ENCODE measurements around the gene PLVAP.

Gene PLVAP

GRCh38 chr19:17358395-17358794 lies 18.7 kb downstream of the PLVAP start:
- Histone ChIP-seq H3K4me1 (ENCODE audit: control insufficient read depth, insufficient read depth, low read length) (no peaks in the 10 kb centered on the region), H3K27ac (ENCODE audit: extremely low read depth, low read depth, low read length) (no peak overlapping the region), H3K9me3 (ENCODE audit: control insufficient read depth, insufficient read depth, low read depth, low read length) (no peaks in the 10 kb centered on the region), H3K36me3 (ENCODE audit: control insufficient read depth in 2 of 2, insufficient read depth in 1 of 2, low read length in 2 of 2) (no peaks in the 10 kb centered on the region), H3K4me3 (ENCODE audit: low read depth, low read length) (no peak overlapping the region)
- TF ChIP-seq ZNF223 (tag by site-specific recombination; IDR thresholded peaks at IDR 0.05) (0 out of 2 replicates have a peak, but pooled peaks have one; percentile 39), ZNF280D (tag by site-specific recombination; IDR thresholded peaks at IDR 0.05) (no peak), ZNF701 (tag by site-specific recombination; IDR thresholded peaks at IDR 0.05) (no peak), ZIC2 (tag by site-specific recombination; IDR thresholded peaks at IDR 0.05) (peak; percentile 60; the same call in 1 of the 2 replicates), GLIS1 (tag by site-specific recombination; IDR thresholded peaks at IDR 0.05) (0 out of 2 replicates have a peak, but pooled peaks have one; percentile 12), ZBTB17 (tag by site-specific recombination; IDR thresholded peaks at IDR 0.05) (no peak)
- ChIA-PET CTCF (interaction anchor here (1.4 kb wide), 1 partner anchor 10 kb away, joined by 3 read pairs; no protein-coding TSS in a partner anchor), POLR2A (no interaction called here)

GRCh38 chr19:17357724-17358123 lies 19.4 kb downstream of the PLVAP start:
- H3K4me1 ChIP-seq (ENCODE audit: control insufficient read depth, insufficient read depth, low read length) = no peaks in the 10 kb centered on the region
- H3K27ac ChIP-seq (ENCODE audit: extremely low read depth, low read depth, low read length) = no peak overlapping the region
- ChIA-PET POLR2A (interaction anchor here (0.7 kb wide), 1 partner anchor 826 kb away, joined by 4 read pairs; no protein-coding TSS in a partner anchor), CTCF (interaction anchor here (1.4 kb wide), 1 partner anchor 9 kb away, joined by 3 read pairs; no protein-coding TSS in a partner anchor)
- H3K4me3 ChIP-seq (ENCODE audit: low read depth, low read length) = no peak overlapping the region
- H3K36me3 ChIP-seq (ENCODE audit: control insufficient read depth in 2 of 2, insufficient read depth in 1 of 2, low read length in 2 of 2) = no peaks in the 10 kb centered on the region
- H3K9me3 ChIP-seq (ENCODE audit: control insufficient read depth, insufficient read depth, low read depth, low read length) = no peaks in the 10 kb centered on the region
- TF ChIP-seq ZNF521 (tag by site-specific recombination; IDR thresholded peaks at IDR 0.05) (no peak), YY1 (tag by site-specific recombination; IDR thresholded peaks at IDR 0.05) (no peak), ZNF701 (tag by site-specific recombination; IDR thresholded peaks at IDR 0.05) (no peak), CTCF (tag by site-specific recombination; IDR thresholded peaks at IDR 0.05) (no peak), ZNF391 (tag by site-specific recombination; IDR thresholded peaks at IDR 0.05; ENCODE audit: borderline replicate concordance, low read depth) (no peak), ZNF174 (tag by site-specific recombination; IDR thresholded peaks at IDR 0.05) (no peak), KLF16 (tag by site-specific recombination; IDR thresholded peaks at IDR 0.05) (no peak), ZSCAN16 (tag by site-specific recombination; IDR thresholded peaks at IDR 0.05) (no peak), ZFP37 (tag by site-specific recombination; IDR thresholded peaks at IDR 0.05) (no peak), ZNF350 (tag by site-specific recombination; IDR thresholded peaks at IDR 0.05) (no peak), ZBTB20 (tag by site-specific recombination; IDR thresholded peaks at IDR 0.05) (no peak), ZNF280C (tag by site-specific recombination; IDR thresholded peaks at IDR 0.05) (no peak), ZBTB48 (tag by site-specific recombination; IDR thresholded peaks at IDR 0.05) (no peak), ZNF155 (tag by site-specific recombination; IDR thresholded peaks at IDR 0.05) (no peak), GLIS2 (tag by site-specific recombination; IDR thresholded peaks at IDR 0.05) (no peak), ZEB2 (tag by site-specific recombination; IDR thresholded peaks at IDR 0.05) (no peak), PRDM2 (tag by site-specific recombination; IDR thresholded peaks at IDR 0.05; ENCODE audit: borderline replicate concordance) (no peak), ZNF544 (tag by site-specific recombination; IDR thresholded peaks at IDR 0.05) (no peak)

All from HEK293 (cell line).